Stimulated activated CD8-positive, alpha-beta memory T cell treated with anti-CD3 and anti-CD28 coated beads, Interleukin-15, amount 100 ng/mL, for 48 hours (primary cell): ENCODE data around the gene SQSTM1.

ENCODE experiments used
- DNase-seq, 2 donors: peaks; one replicate each; pipeline ENCODE4 v3.0.0-alpha.2; 2020; ENCODE audit warnings: low read depth in 2 of 2

Gene SQSTM1

GRCh38 chr5:179794575-179794974, 26.1 kb upstream of the SQSTM1 start:
- DNase-seq: no peak

GRCh38 chr5:179795049-179795862, 25.4 kb upstream of the SQSTM1 start:
- DNase-seq: no peak

- DNase-seq: peak; percentile 61 to 64
These were observed 24.6 kb upstream of the SQSTM1 start for GRCh38 chr5:179795863-179796833.

GRCh38 chr5:179796877-179797608, 23.7 kb upstream of the SQSTM1 start:
- DNase-seq: no peak

- no peak for DNase-seq
These were observed 23.0 kb upstream of the SQSTM1 start for GRCh38 chr5:179797741-179798140.

- DNase-seq: no peak
These were observed 22.4 kb upstream of the SQSTM1 start for GRCh38 chr5:179798144-179798770.

GRCh38 chr5:179798771-179799643, 21.7 kb upstream of the SQSTM1 start:
- DNase-seq: no peak

- DNase-seq: no peak
These were observed 21.1 kb upstream of the SQSTM1 start for GRCh38 chr5:179799644-179799973.

GRCh38 chr5:179800071-179800695, 20.5 kb upstream of the SQSTM1 start:
- DNase-seq: no peak

- DNase-seq: no peak
These were observed 20.0 kb upstream of the SQSTM1 start for GRCh38 chr5:179800696-179801201.

GRCh38 chr5:179801304-179802206, 19.1 kb upstream of the SQSTM1 start:
- peak; percentile 71 to 73 for DNase-seq

- DNase-seq: no peak
These were observed 18.4 kb upstream of the SQSTM1 start for GRCh38 chr5:179802207-179802883.

- no peak for DNase-seq
These were observed 17.6 kb upstream of the SQSTM1 start for GRCh38 chr5:179802950-179803562.

- peak; percentile 58 to 61 for DNase-seq
These were observed 16.8 kb upstream of the SQSTM1 start for GRCh38 chr5:179803651-179804554.

- DNase-seq: no peak
These were observed 16.2 kb upstream of the SQSTM1 start for GRCh38 chr5:179804555-179804947.

GRCh38 chr5:179805070-179805528, 15.6 kb upstream of the SQSTM1 start:
- no peak for DNase-seq
